CD4-positive, alpha-beta T cell treated with Interleukin-17A for 1 hour (primary cell): ENCODE results near the gene TESK2.
A peak's percentile ranks its signal among the peaks of the same experiment; 100 is the strongest.
"Not testable (repeated sequence)": the region's sequence is repeated elsewhere in the genome, so short reads cannot be mapped to it uniquely, and the experiment has no call there.

Source experiments
- DNase-seq: peaks from one replicate; pipeline ENCODE4 v3.0.0-alpha.2; 2020

TESK2 gene

GRCh38 chr1:45410850-45411509 is 80.0 kb downstream of the TESK2 start:
- DNase-seq = no peak

- no peak for DNase-seq
Observed at GRCh38 chr1:45409276-45409675, 81.7 kb downstream of the TESK2 start.

GRCh38 chr1:45407629-45408287 is 83.2 kb downstream of the TESK2 start:
- no peak for DNase-seq

- DNase-seq = no peak
Observed at GRCh38 chr1:45405636-45406035, 85.3 kb downstream of the TESK2 start.

GRCh38 chr1:45403718-45404117 is 87.2 kb downstream of the TESK2 start:
- no peak for DNase-seq

- DNase-seq = no peak
Observed at GRCh38 chr1:45403298-45403697, 87.7 kb downstream of the TESK2 start.

GRCh38 chr1:45401524-45401923 is 89.4 kb downstream of the TESK2 start:
- no peak for DNase-seq

GRCh38 chr1:45400049-45400448 is 90.9 kb downstream of the TESK2 start:
- no peak for DNase-seq

- DNase-seq = no peak
Observed at GRCh38 chr1:45397285-45397684, 93.7 kb downstream of the TESK2 start.

GRCh38 chr1:45395582-45395981 is 95.4 kb downstream of the TESK2 start:
- no peak for DNase-seq

GRCh38 chr1:45395051-45395450 is 95.9 kb downstream of the TESK2 start:
- no peak for DNase-seq

- DNase-seq = no peak
Observed at GRCh38 chr1:45394342-45394741, 96.6 kb downstream of the TESK2 start.

GRCh38 chr1:45393718-45394302 is 97.2 kb downstream of the TESK2 start:
- peak; percentile 21 for DNase-seq

GRCh38 chr1:45386219-45386618 is 104.7 kb downstream of the TESK2 start:
- no peak for DNase-seq

- DNase-seq = no peak
Observed at GRCh38 chr1:45385302-45385701, 105.7 kb downstream of the TESK2 start.

GRCh38 chr1:45384213-45384612 is 106.8 kb downstream of the TESK2 start:
- DNase-seq = not testable (repeated sequence)

GRCh38 chr1:45383191-45383590 is 107.8 kb downstream of the TESK2 start:
- no peak for DNase-seq

- no peak for DNase-seq
Observed at GRCh38 chr1:45381243-45381642, 109.7 kb downstream of the TESK2 start.

GRCh38 chr1:45380730-45381129 is 110.2 kb downstream of the TESK2 start:
- DNase-seq = no peak

- no peak for DNase-seq
Observed at GRCh38 chr1:45380125-45380524, 110.8 kb downstream of the TESK2 start.

GRCh38 chr1:45379524-45379923 is 111.4 kb downstream of the TESK2 start:
- no peak for DNase-seq

- DNase-seq = no peak
Observed at GRCh38 chr1:45378184-45378583, 112.8 kb downstream of the TESK2 start.

GRCh38 chr1:45375104-45376090 is 115.6 kb downstream of the TESK2 start:
- no peak for DNase-seq
